Stimulated activated CD4-positive, alpha-beta T cell treated with anti-CD3 and anti-CD28 coated beads, Interleukin-1b, Interleukin-23, amount 100 ng/mL, for 24 hours (primary cell): ENCODE results near the gene EIF2A.

ENCODE experiments used
- DNase-seq, 4 experiments: peaks; one replicate each; pipeline ENCODE4 v3.0.0-alpha.2; 2020; ENCODE audit warnings: low read depth in 4 of 4, low spot score in 1 of 4

EIF2A gene

DNA sequence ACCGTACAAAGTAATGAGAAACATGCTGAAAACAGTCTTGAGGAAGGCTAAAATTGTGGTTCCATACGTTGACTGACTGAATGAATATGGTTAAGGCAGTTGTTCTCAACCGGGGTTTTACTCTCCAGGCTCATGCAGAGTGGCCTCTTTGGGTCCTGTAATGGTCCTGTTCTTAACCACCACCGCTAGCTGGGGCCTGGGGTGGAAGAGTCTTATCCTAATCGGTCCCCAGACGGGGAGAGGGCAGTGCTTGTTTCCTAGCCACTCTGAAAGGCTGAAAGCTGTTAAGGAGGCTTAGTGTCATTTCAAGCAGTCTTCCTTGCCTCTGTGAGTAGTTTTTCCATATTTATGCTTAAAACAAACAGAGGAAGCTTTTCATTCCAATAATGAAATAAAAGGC, 88.5 kb downstream of the EIF2A start:
- DNase-seq, result no peak

DNA sequence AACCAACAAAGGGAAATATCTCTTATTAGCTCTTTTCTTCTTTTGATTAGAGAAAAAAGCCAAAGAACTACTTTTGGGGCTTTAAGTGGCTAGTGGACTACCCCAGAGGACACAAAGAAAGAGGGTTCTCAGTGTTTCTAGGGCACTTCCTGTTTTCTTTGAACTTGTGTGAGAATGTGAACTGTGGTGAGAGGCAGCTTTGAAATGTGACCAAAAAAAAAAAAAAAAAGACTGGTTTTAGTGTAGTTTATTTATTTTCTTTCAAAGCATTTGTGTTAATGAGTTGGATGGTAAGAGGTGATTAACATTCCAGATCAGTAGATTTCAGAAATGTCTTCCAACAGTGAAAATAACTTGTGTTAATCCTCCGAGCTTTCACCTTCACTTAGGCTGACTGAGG, 88.9 kb downstream of the EIF2A start:
- DNase-seq, result no peak
